ENCODE results near the gene OVAAL. TPM values are rescaled to one million over a fixed set of nuclear protein-coding genes. Genes with fewer than 3 reads are reported as not detected.

Gene OVAAL
- polyA plus RNA-seq, 3 donors: not detected

DNA sequence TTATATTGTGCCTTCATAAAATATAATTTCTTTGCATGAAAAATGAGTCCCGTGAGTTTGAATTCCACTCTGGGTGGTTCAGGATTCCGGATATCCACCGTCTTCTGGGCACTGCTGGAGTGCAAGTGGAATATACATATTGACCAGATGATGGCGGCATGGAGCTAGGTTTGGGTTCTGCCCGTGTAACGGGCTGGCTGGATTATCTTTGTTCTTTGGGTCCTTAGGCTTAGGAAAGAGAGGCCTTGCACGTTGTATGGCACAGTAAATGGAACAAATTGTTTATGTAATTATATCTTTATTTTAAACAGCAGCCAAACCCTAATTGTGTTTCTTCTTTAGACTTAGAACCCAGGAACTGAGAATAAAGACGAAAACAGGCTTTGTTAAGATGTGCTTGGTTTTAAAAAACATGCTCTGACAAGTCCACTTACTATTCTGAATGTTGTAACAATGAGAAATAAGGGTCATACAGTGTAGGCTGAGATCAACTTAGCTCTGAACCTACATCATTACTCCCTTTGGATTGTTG, 42.8 kb upstream of the OVAAL start:
- DNase-seq: peak; percentile 48 to 67 (median 58)
- H3K4me3 ChIP-seq (replicated peaks in 1 of 3; ENCODE audit: low read depth in 2 of 3, low read length in 3 of 3): no peak overlapping the region
- WGBS (ENCODE audit: insufficient coverage): no CpG with 5 or more reads among the region's 8 CpGs
- no peak overlapping the region for H3K9ac ChIP-seq (ENCODE audit: insufficient read depth, low read length, poor library complexity, severe bottlenecking)
- H3K36me3 ChIP-seq (replicated peaks in 1 of 2; ENCODE audit: control insufficient read depth in 1 of 2, insufficient read depth in 2 of 2, low read length in 2 of 2): no peaks in the 10 kb centered on the region
- H3K9me3 ChIP-seq (replicated peaks in 1 of 2; ENCODE audit: control insufficient read depth in 1 of 2, insufficient read depth in 1 of 2, low read length in 2 of 2): no peaks in the 10 kb centered on the region
- H2AFZ ChIP-seq (ENCODE audit: insufficient read depth, low read depth, low read length, poor library complexity, severe bottlenecking): no peak overlapping the region
- no peak overlapping the region for H3K27ac Mint-ChIP-seq
- peaks cover 0 to 5% (median 4%) of the 10 kb centered on the region in 3 donors for H3K27me3 Mint-ChIP-seq (ENCODE audit: low read depth in 3 of 3)
- no peak overlapping the region for H3K27ac ChIP-seq (ENCODE audit: low read depth in 1 of 2, low read length in 2 of 2)
- no peaks in the 10 kb centered on the region for H3K4me1 ChIP-seq (ENCODE audit: control insufficient read depth in 1 of 2, insufficient read depth in 2 of 2, low read length in 2 of 2)
- H3K4me2 ChIP-seq (replicated peaks; ENCODE audit: extremely low read depth, low read length, poor library complexity, severe bottlenecking): no peak overlapping the region
- H3K36me3 Mint-ChIP-seq: no peaks in the 10 kb centered on the region
- no peaks in the 10 kb centered on the region for H4K20me1 ChIP-seq (ENCODE audit: insufficient read depth, low read length)
- no peak overlapping the region for H3K4me3 Mint-ChIP-seq
- TF ChIP-seq, protein P1, sequence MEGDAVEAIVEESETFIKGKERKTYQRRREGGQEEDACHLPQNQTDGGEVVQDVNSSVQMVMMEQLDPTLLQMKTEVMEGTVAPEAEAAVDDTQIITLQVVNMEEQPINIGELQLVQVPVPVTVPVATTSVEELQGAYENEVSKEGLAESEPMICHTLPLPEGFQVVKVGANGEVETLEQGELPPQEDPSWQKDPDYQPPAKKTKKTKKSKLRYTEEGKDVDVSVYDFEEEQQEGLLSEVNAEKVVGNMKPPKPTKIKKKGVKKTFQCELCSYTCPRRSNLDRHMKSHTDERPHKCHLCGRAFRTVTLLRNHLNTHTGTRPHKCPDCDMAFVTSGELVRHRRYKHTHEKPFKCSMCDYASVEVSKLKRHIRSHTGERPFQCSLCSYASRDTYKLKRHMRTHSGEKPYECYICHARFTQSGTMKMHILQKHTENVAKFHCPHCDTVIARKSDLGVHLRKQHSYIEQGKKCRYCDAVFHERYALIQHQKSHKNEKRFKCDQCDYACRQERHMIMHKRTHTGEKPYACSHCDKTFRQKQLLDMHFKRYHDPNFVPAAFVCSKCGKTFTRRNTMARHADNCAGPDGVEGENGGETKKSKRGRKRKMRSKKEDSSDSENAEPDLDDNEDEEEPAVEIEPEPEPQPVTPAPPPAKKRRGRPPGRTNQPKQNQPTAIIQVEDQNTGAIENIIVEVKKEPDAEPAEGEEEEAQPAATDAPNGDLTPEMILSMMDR (IDR thresholded peaks at IDR 0.05): peak; percentile 87
- H3K27me3 ChIP-seq (ENCODE audit: control insufficient read depth in 2 of 2, insufficient read depth in 2 of 2, low read length in 2 of 2): no peaks in the 10 kb centered on the region
- no peaks in the 10 kb centered on the region for H3K79me2 ChIP-seq (ENCODE audit: insufficient read depth, low read length)
- no peaks in the 10 kb centered on the region for H3K4me1 Mint-ChIP-seq
- no peaks in the 10 kb centered on the region for H3K9me3 Mint-ChIP-seq
- intact Hi-C loops (cut with micrococcal nuclease): loop anchor here (5.0 to 10.0 kb wide), 2 partner anchors 346 to 649 kb away; no protein-coding TSS in a partner anchor

- Histone ChIP-seq H3K4me2 (replicated peaks; ENCODE audit: extremely low read depth, low read length, poor library complexity, severe bottlenecking) (no peak overlapping the region), H3K27ac (ENCODE audit: low read depth in 1 of 2, low read length in 2 of 2) (no peak overlapping the region), H3K36me3 (replicated peaks in 1 of 2; ENCODE audit: control insufficient read depth in 1 of 2, insufficient read depth in 2 of 2, low read length in 2 of 2) (no peaks in the 10 kb centered on the region), H3K9me3 (replicated peaks in 1 of 2; ENCODE audit: control insufficient read depth in 1 of 2, insufficient read depth in 1 of 2, low read length in 2 of 2) (no peaks in the 10 kb centered on the region), H3K4me1 (ENCODE audit: control insufficient read depth in 1 of 2, insufficient read depth in 2 of 2, low read length in 2 of 2) (peaks cover under 1% of the 10 kb centered on the region in 2 donors), H3K79me2 (ENCODE audit: insufficient read depth, low read length) (no peaks in the 10 kb centered on the region), H3K4me3 (replicated peaks in 1 of 3; ENCODE audit: low read depth in 2 of 3, low read length in 3 of 3) (no peak overlapping the region), H4K20me1 (ENCODE audit: insufficient read depth, low read length) (no peaks in the 10 kb centered on the region), H2AFZ (ENCODE audit: insufficient read depth, low read depth, low read length, poor library complexity, severe bottlenecking) (no peak overlapping the region), H3K27me3 (ENCODE audit: control insufficient read depth in 2 of 2, insufficient read depth in 2 of 2, low read length in 2 of 2) (no peaks in the 10 kb centered on the region), H3K9ac (ENCODE audit: insufficient read depth, low read length, poor library complexity, severe bottlenecking) (no peak overlapping the region)
- Mint-ChIP-seq H3K36me3 (no peaks in the 10 kb centered on the region), H3K9me3 (no peaks in the 10 kb centered on the region), H3K27me3 (ENCODE audit: low read depth in 3 of 3) (peaks cover 0 to 2% (median 1%) of the 10 kb centered on the region in 3 donors), H3K4me1 (peaks cover under 1% of the 10 kb centered on the region), H3K4me3 (no peak overlapping the region), H3K27ac (no peak overlapping the region)
- TF ChIP-seq, protein P1 (IDR thresholded peaks at IDR 0.05): no peak
- 39% methylated on average over 4 of the region's 4 CpGs for WGBS (ENCODE audit: insufficient coverage)
- intact Hi-C loops (cut with micrococcal nuclease): loop anchor here (5.0 to 10.0 kb wide), 2 partner anchors 342 to 645 kb away; no protein-coding TSS in a partner anchor
- no peak for DNase-seq
Observed at GRCh38 chr1:180519846-180520245, 38.9 kb upstream of the OVAAL start.

Measured in CD14-positive monocyte (primary cell).